Heart right ventricle (tissue), 16 donors: ENCODE data around the gene ROBO1. TPM values are rescaled to one million over a fixed set of nuclear protein-coding genes. Genes with fewer than 3 reads are reported as not detected.

ENCODE experiments used
- ATAC-seq, 8 donors: fragments of 200-7000 bp; cut with Tn5 transposase; one replicate each; pipeline ENCODE4 v1.9.1; 2020; ENCODE audit warnings: mild to moderate bottlenecking in 8 of 8, moderate library complexity in 8 of 8, moderate number of reproducible peaks in 1 of 8
- DNase-seq, 2 donors: peaks; one replicate each; pipeline ENCODE4 v3.0.0-alpha.2; 2020
- H3K27ac ChIP-seq, 10 donors: fragments of 200-600 bp; sonication (generic) in 2 of 10; one replicate each; pipeline versions ENCODE4 v1.5.0 to v1.8.0; 2020 to 2022; ENCODE audit warnings: mild to moderate bottlenecking in 3 of 10
- H3K27me3 ChIP-seq, 7 donors: fragments of 200-600 bp; one replicate each; pipeline ENCODE4 v1.8.0; 2021 to 2022; ENCODE audit warnings: mild to moderate bottlenecking in 2 of 7
- H3K36me3 ChIP-seq, 9 donors: fragments of 200-600 bp; sonication (generic) in 1 of 9; one replicate each; pipeline versions ENCODE4 v1.5.0 to v1.8.0; 2020 to 2022; ENCODE audit warnings: mild to moderate bottlenecking in 2 of 9
- H3K4me1 ChIP-seq, 9 donors: fragments of 200-600 bp; sonication (generic) in 1 of 9; one replicate each; pipeline versions ENCODE4 v1.5.0 to v1.8.0; 2020 to 2022; ENCODE audit warnings: mild to moderate bottlenecking in 4 of 9
- H3K4me3 ChIP-seq, 10 donors: fragments of 200-600 bp; sonication (generic) in 2 of 10; one replicate each; pipeline versions ENCODE4 v1.5.0 to v1.8.0; 2020 to 2022; ENCODE audit warnings: mild to moderate bottlenecking in 7 of 10, moderate library complexity in 2 of 10
- H3K9me3 ChIP-seq, 11 donors: fragments of 200-600 bp in 10 of 11; sonication (generic) in 2 of 11; one replicate each; pipeline versions ENCODE4 v1.5.0 to v1.8.0; 2013 to 2022; ENCODE audit warnings: mild to moderate bottlenecking in 2 of 11, control low read depth in 1 of 11, moderate library complexity in 1 of 11
- WGBS, 2 donors: extraction: QIAGEN DNeasy Blood & Tissue Kit; methylation state at CpG; one replicate each; pipeline ENCODE4 v1.1.7; 2013; ENCODE audit warnings: inconsistent platforms in 1 of 2; 5-methylcytosine and 5-hydroxymethylcytosine counted together
- intact Hi-C, 10 donors: fragments of 100-400 bp; cut with DNase I; formaldehyde crosslinking; loops; one replicate each; pipeline versions ENCODE4 v1.11.1 to v1.14.2; 2022
- polyA plus RNA-seq, 2 donors: library from polyadenylated mRNA; stranded (reverse); fragments of 200-250 nt; gene quantifications; one replicate each; pipeline ENCODE4 v1.2.3, GENCODE V29; 2013
- total RNA-seq, 10 donors: library from RNA; stranded (reverse); fragmentation: NEBNext Ultra II Directional in 3 of 10; extraction: Animal tissue kit (Norgen Biotek cat#: 25700) in 3 of 10; gene quantifications; one replicate each; pipeline versions ENCODE4 v1.2.1 to v1.2.4, GENCODE V29; 2021 to 2023
- TF ChIP-seq, protein P1 (sequence below), 9 donors: fragments of 200-600 bp; sonication (generic) in 2 of 9; IDR thresholded peaks; one replicate each; pipeline versions ENCODE4 v1.5.0 to v1.8.0; 2021 to 2022; ENCODE audit warnings: antibody characterized with exemption in 9 of 9, mild to moderate bottlenecking in 5 of 9, moderate library complexity in 1 of 9
- donor health status: Arrhythmogenic right ventricular cardiomyopathy.
- donor health status: ischemic (EF 13 %, LVEDD 7.1; RV severe dilation, severe dysfunction).
- donor health status: healthy with polysubstance abuse.
- donor health status: DM: no; HTN: yes; CAD: no.
- donor health status: DM: no; HTN: no; CAD: no.
- donor health status: ischemic (EF 25% LVEDD 6.9; RV normal size, moderate dysfunction).
- donor health status: ischemic (EF 25% LVEDD 5.7; RV mildly dilated, moderate dysfunction).
- donor health status: healthy.
- donor health status: DM: yes; HTN: yes; CAD: no.
- donor health status: Ischemic cardiomyopathy.
- donor health status: ischemic (EF 35%, LVEDD 5.7; RV mildly dilated, moderate dysfunction).
- donor health status: nonischemic (EF 11% LVEDD 7.7; RV severe dilation, severe dysfunction).
- donor health status: DM: yes; HTN: yes; CAD: no.
- donor health status: PGD.
- donor health status: ischemic (EF 29% LVEDD 5.4; RV normal size, mild dysfunction).
- donor health status: nonischemic (EF 23%, LVEDD 6.1; RV moderate dilation, normal function).

ROBO1 gene
- total and polyA plus RNA-seq, 12 donors: 2.8 to 13.9 (median 5.6) TPM

DNA sequence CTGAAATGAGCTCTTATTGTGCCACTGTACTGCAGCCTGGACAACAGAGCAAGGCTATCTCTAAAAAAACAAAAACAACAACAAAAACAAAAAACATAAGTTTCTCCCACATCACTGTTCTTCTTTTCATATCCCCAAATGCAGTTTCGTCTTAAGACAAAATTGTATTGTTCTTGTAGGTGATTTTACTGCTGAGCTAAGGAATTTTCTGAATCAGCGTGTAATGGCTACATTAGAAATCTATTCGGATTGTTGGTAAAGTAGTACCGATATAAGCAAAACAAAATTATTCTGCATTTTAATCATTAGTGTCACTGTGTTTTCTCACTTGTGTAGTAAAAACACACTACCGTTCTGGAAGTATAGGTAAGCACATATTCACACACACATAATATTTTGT is 512.5 kb downstream of the ROBO1 start:
- H3K9me3 ChIP-seq: no peaks in the 10 kb centered on the region
- no peak overlapping the region for H3K27ac ChIP-seq
- no peaks in the 10 kb centered on the region for H3K36me3 ChIP-seq
- ATAC-seq: no peak
- 95% methylated on average over 5 of the region's 5 CpGs for WGBS, 2 donors
- TF ChIP-seq, protein P1, sequence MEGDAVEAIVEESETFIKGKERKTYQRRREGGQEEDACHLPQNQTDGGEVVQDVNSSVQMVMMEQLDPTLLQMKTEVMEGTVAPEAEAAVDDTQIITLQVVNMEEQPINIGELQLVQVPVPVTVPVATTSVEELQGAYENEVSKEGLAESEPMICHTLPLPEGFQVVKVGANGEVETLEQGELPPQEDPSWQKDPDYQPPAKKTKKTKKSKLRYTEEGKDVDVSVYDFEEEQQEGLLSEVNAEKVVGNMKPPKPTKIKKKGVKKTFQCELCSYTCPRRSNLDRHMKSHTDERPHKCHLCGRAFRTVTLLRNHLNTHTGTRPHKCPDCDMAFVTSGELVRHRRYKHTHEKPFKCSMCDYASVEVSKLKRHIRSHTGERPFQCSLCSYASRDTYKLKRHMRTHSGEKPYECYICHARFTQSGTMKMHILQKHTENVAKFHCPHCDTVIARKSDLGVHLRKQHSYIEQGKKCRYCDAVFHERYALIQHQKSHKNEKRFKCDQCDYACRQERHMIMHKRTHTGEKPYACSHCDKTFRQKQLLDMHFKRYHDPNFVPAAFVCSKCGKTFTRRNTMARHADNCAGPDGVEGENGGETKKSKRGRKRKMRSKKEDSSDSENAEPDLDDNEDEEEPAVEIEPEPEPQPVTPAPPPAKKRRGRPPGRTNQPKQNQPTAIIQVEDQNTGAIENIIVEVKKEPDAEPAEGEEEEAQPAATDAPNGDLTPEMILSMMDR (IDR thresholded peaks at IDR 0.05): no peak
- H3K4me1 ChIP-seq: no peaks in the 10 kb centered on the region
- H3K27me3 ChIP-seq: no peaks in the 10 kb centered on the region
- intact Hi-C loops: no loop called here
- DNase-seq: no peak
- H3K4me3 ChIP-seq: no peak overlapping the region

- Histone ChIP-seq H3K27me3 (no peaks in the 10 kb centered on the region), H3K36me3 (no peaks in the 10 kb centered on the region), H3K4me3 (no peak overlapping the region), H3K4me1 (no peaks in the 10 kb centered on the region), H3K9me3 (no peaks in the 10 kb centered on the region), H3K27ac (no peak overlapping the region)
- no peak for ATAC-seq
- TF ChIP-seq, protein P1 (IDR thresholded peaks at IDR 0.05): no peak
- DNase-seq: no peak
- intact Hi-C loops: no loop called here
- 70 to 74% methylated on average over 4 of the region's 4 CpGs for WGBS, 2 donors
Observed at GRCh38 chr3:79253704-79254103, 514.1 kb downstream of the ROBO1 start.

DNA sequence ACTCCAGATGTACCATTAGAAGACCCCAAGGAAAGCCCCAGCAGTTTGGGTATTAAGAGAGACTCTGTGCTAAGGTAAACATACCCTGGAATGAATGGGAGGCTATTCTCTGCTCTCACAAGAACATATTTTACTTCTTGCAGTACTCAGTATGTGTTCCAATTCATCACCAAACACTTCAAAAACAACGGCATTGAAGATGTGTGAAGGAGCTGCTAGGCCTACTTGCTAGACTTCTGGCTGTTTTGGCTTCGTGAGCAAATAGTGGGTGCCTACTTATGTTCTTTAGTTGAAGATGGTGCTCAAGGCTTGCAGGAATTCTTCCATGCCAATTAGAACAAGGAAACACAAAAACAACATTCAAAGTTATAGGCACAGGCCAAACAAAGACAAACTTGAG is 514.5 kb downstream of the ROBO1 start:
- H3K4me3 ChIP-seq: no peak overlapping the region
- no peak overlapping the region for H3K27ac ChIP-seq
- no peaks in the 10 kb centered on the region for H3K27me3 ChIP-seq
- ATAC-seq: no peak
- intact Hi-C loops: no loop called here
- WGBS, 2 donors: 76 to 83% methylated on average over 2 of the region's 2 CpGs
- H3K4me1 ChIP-seq: no peaks in the 10 kb centered on the region
- H3K36me3 ChIP-seq: no peaks in the 10 kb centered on the region
- TF ChIP-seq, protein P1 (IDR thresholded peaks at IDR 0.05): no peak
- H3K9me3 ChIP-seq: no peaks in the 10 kb centered on the region
- no peak for DNase-seq

DNA sequence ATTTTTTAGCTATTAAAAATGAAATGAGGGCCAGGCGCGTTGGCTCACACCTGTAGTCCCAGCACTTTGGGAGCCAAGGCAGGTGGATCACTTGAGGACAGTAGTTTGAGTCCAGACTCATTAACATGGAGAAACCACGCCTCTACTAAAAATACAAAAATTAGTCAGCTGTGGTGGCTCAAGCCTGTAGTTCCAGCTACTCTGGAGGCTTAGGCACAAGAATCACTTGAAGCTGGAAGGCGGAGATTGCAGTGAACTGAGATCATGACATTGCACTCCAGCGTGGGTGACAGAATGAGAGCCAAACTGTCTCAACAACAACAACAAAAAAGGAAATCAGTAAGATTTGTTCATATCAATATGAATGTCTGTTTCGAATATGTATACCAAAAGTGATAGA is 517.1 kb downstream of the ROBO1 start:
- TF ChIP-seq, protein P1 (IDR thresholded peaks at IDR 0.05): no peak
- H3K27me3 ChIP-seq: no peaks in the 10 kb centered on the region
- H3K9me3 ChIP-seq: peaks cover 0 to 3% (median 0%) of the 10 kb centered on the region in 11 donors
- DNase-seq: no peak
- 77 to 80% methylated on average over 6 of the region's 6 CpGs for WGBS, 2 donors
- no peaks in the 10 kb centered on the region for H3K4me1 ChIP-seq
- no peaks in the 10 kb centered on the region for H3K36me3 ChIP-seq
- intact Hi-C loops: no loop called here
- H3K27ac ChIP-seq: no peak overlapping the region
- no peak for ATAC-seq
- no peak overlapping the region for H3K4me3 ChIP-seq
